ENCODE results near the gene SPR. TPM values are rescaled to one million over a fixed set of nuclear protein-coding genes. Genes with fewer than 3 reads are reported as not detected.

SPR gene
- total and polyA plus RNA-seq, 2 of the 13 experiments (the other 11 are each of a cell fraction or from before 2014, with no cell fraction given) = 34.0 to 96.0 TPM

- TF ChIP-seq ZNF512B (CRISPR knock-in tag; IDR thresholded peaks at IDR 0.05; ENCODE audit: borderline replicate concordance) (peak; percentile 94), ZNF724P (CRISPR knock-in tag; IDR thresholded peaks at IDR 0.05; ENCODE audit: borderline replicate concordance) (no peak; the same call in 1 of the 2 replicates), KDM5B (CRISPR knock-in tag; IDR thresholded peaks at IDR 0.05; ENCODE audit: borderline replicate concordance) (peak; percentile 80; the same call in 1 of the 2 replicates), FOXP4 (CRISPR knock-in tag; IDR thresholded peaks at IDR 0.05) (peak; percentile 11; the same call in 1 of the 2 replicates), NR2C2 (CRISPR knock-in tag; IDR thresholded peaks at IDR 0.05; ENCODE audit: borderline replicate concordance) (peak; percentile 30; the same call in 1 of the 2 replicates), ZNF468 (CRISPR knock-in tag; IDR thresholded peaks at IDR 0.05) (no peak), BCLAF1 (IDR thresholded peaks at IDR 0.05) (no peak), ZSCAN30 (CRISPR knock-in tag; IDR thresholded peaks at IDR 0.05) (no peak), ZBTB25 (CRISPR knock-in tag; IDR thresholded peaks at IDR 0.05) (0 out of 2 replicates have a peak, but pooled peaks have one; percentile 38), ZNF737 (CRISPR knock-in tag; IDR thresholded peaks at IDR 0.05; ENCODE audit: borderline replicate concordance) (no peak), NFE2 (CRISPR knock-in tag; IDR thresholded peaks at IDR 0.05) (no peak), FOXO1 (CRISPR knock-in tag; IDR thresholded peaks at IDR 0.05) (peak; percentile 50; the same call in 1 of the 2 replicates), ISL2 (CRISPR knock-in tag; IDR thresholded peaks at IDR 0.05) (0 out of 2 replicates have a peak, but pooled peaks have one; percentile 47), ZIK1 (CRISPR knock-in tag; IDR thresholded peaks at IDR 0.05; ENCODE audit: borderline replicate concordance, low read depth) (peak; percentile 70; the same call in 1 of the 2 replicates), ZNF660 (CRISPR knock-in tag; IDR thresholded peaks at IDR 0.05; ENCODE audit: borderline replicate concordance, low read depth) (no peak), ZSCAN25 (CRISPR knock-in tag; IDR thresholded peaks at IDR 0.05) (no peak), HNRNPH1 (optimal IDR thresholded peaks at IDR 0.05; ENCODE audit: low read depth, low read length) (no peak), ZBTB34 (CRISPR knock-in tag; IDR thresholded peaks at IDR 0.05) (peak; percentile 84)
These were observed 28.9 kb downstream of the SPR start (continued) for GRCh38 chr2:72915907-72916742.
